ENCODE data around the gene P2RX2.

The P2RX2 gene

GRCh38 chr12:132662901-132663755 is 44.6 kb downstream of the P2RX2 start:
- DNase-seq (ENCODE audit: low spot score) = no peak

- DNase-seq (ENCODE audit: low spot score) = no peak
Observed at GRCh38 chr12:132664206-132665148, 45.9 kb downstream of the P2RX2 start.

GRCh38 chr12:132665149-132665491 is 46.5 kb downstream of the P2RX2 start:
- no peak for DNase-seq (ENCODE audit: low spot score)

GRCh38 chr12:132665794-132666193 is 47.2 kb downstream of the P2RX2 start:
- no peak for DNase-seq (ENCODE audit: low spot score)

GRCh38 chr12:132668191-132669088 is 49.9 kb downstream of the P2RX2 start:
- DNase-seq (ENCODE audit: low spot score) = no peak

GRCh38 chr12:132669166-132669879 is 50.7 kb downstream of the P2RX2 start:
- no peak for DNase-seq (ENCODE audit: low spot score)

Measured in NAMALWA (cell line).